ENCODE data around the gene IL12RB1.
"Not testable (repeated sequence)": the region's sequence is repeated elsewhere in the genome, so short reads cannot be mapped to it uniquely, and the experiment has no call there.

- TF ChIP-seq CTCF (conservative IDR thresholded peaks at IDR 0.05 in 1 of 2, IDR thresholded peaks at IDR 0.05 in 1 of 2; ENCODE audit: low read depth in 1 of 2, low read length in 2 of 2); EZH2 (IDR thresholded peaks at IDR 0.05; ENCODE audit: low read length, missing control alignments): not testable (repeated sequence)
These were observed 2.4 kb upstream of the IL12RB1 start for GRCh38 chr19:18089096-18089541.

All from fibroblast of lung (primary cell).